Liver (tissue), 9 donors: ENCODE data around the gene CFAP251. TPM values are rescaled to one million over a fixed set of nuclear protein-coding genes. Genes with fewer than 3 reads are reported as not detected.

ENCODE experiments used
- DNase-seq: peaks from one replicate; pipeline ENCODE4 v3.0.0-alpha.2; 2017; ENCODE audit warnings: low spot score
- H3K27ac ChIP-seq, 2 donors: one replicate each; pipeline ENCODE4 v1.7.0; 2013; ENCODE audit warnings: inconsistent platforms in 2 of 2, low read length in 2 of 2, control low read depth in 1 of 2, low read depth in 1 of 2, mild to moderate bottlenecking in 1 of 2
- H3K27me3 ChIP-seq, 4 donors: one replicate each; pipeline versions ENCODE4 v1.6.1 to v1.7.0; 2013; ENCODE audit warnings: low read length in 3 of 4, inconsistent platforms in 1 of 4, mild to moderate bottlenecking in 1 of 4, moderate library complexity in 1 of 4; ENCODE audit not compliant: control insufficient read depth in 4 of 4, insufficient read depth in 4 of 4
- H3K36me3 ChIP-seq, 4 donors: one replicate each; pipeline versions ENCODE4 v1.6.1 to v1.7.0; 2013; ENCODE audit warnings: low read length in 3 of 4, mild to moderate bottlenecking in 3 of 4, low read depth in 1 of 4, moderate library complexity in 1 of 4; ENCODE audit not compliant: control insufficient read depth in 4 of 4, insufficient read depth in 3 of 4
- H3K4me1 ChIP-seq, 4 donors: one replicate each; pipeline versions ENCODE4 v1.6.1 to v1.7.0; 2013; ENCODE audit warnings: low read length in 3 of 4, mild to moderate bottlenecking in 3 of 4, moderate library complexity in 1 of 4; ENCODE audit not compliant: control insufficient read depth in 4 of 4, insufficient read depth in 4 of 4
- H3K4me3 ChIP-seq, 3 donors: one replicate each; pipeline versions ENCODE4 v1.6.1 to v1.7.0; 2013; ENCODE audit warnings: low read length in 3 of 3, control low read depth in 1 of 3, low read depth in 1 of 3, mild to moderate bottlenecking in 1 of 3
- H3K9ac ChIP-seq, 2 donors: one replicate each; pipeline ENCODE4 v1.7.0; 2013; ENCODE audit warnings: low read length in 2 of 2, mild to moderate bottlenecking in 2 of 2, moderate library complexity in 2 of 2, control low read depth in 1 of 2, low read depth in 1 of 2
- H3K9me3 ChIP-seq, 4 donors: one replicate each; pipeline versions ENCODE4 v1.6.1 to v1.7.0; 2013; ENCODE audit warnings: low read length in 3 of 4; ENCODE audit not compliant: control insufficient read depth in 4 of 4
- EGR1 ChIP-seq, 2 donors: IDR thresholded peaks; 2 replicates each; pipeline ENCODE4 v1.6.1; 2016 to 2018; ENCODE audit warnings: antibody characterized with exemption in 2 of 2, low read depth in 2 of 2
- GABPA ChIP-seq, 2 donors: IDR thresholded peaks in 1 of 2; conservative IDR thresholded peaks in 1 of 2; 2 replicates each; pipeline ENCODE4 v1.6.1; 2016; ENCODE audit warnings: antibody characterized with exemption in 2 of 2, mild to moderate bottlenecking in 1 of 2, moderate library complexity in 1 of 2
- HNF4A ChIP-seq, 2 donors: conservative IDR thresholded peaks; 2 replicates each; pipeline ENCODE4 v1.6.1; 2016; ENCODE audit warnings: antibody characterized with exemption in 2 of 2, mild to moderate bottlenecking in 2 of 2
- HNF4G ChIP-seq: IDR thresholded peaks from 2 replicates; pipeline ENCODE4 v1.6.1; 2016; ENCODE audit warnings: antibody characterized with exemption
- JUND ChIP-seq, 2 donors: IDR thresholded peaks; 2 replicates each; pipeline ENCODE4 v1.6.1; 2016; ENCODE audit warnings: antibody characterized with exemption in 2 of 2
- RAD21 ChIP-seq, 2 donors: IDR thresholded peaks; 2 replicates each; pipeline ENCODE4 v1.6.1; 2016; ENCODE audit warnings: antibody characterized with exemption in 2 of 2, mild to moderate bottlenecking in 2 of 2
- RXRA ChIP-seq, 2 donors: IDR thresholded peaks; 2 replicates each; pipeline ENCODE4 v1.6.1; 2017 to 2018; ENCODE audit warnings: antibody characterized with exemption in 2 of 2, mild to moderate bottlenecking in 1 of 2
- SP1 ChIP-seq: IDR thresholded peaks from 2 replicates; pipeline ENCODE4 v1.6.1; 2018; ENCODE audit warnings: antibody characterized with exemption, mild to moderate bottlenecking
- TAF1 ChIP-seq: conservative IDR thresholded peaks from 2 replicates; pipeline ENCODE4 v1.6.1; 2016; ENCODE audit warnings: antibody characterized with exemption, mild to moderate bottlenecking
- YY1 ChIP-seq: IDR thresholded peaks from 2 replicates; pipeline ENCODE4 v1.6.1; 2016; ENCODE audit warnings: antibody characterized with exemption, mild to moderate bottlenecking
- WGBS: extraction: QIAGEN DNeasy Blood & Tissue Kit; methylation state at CpG from one replicate; pipeline ENCODE4 v1.1.7; 2013; 5-methylcytosine and 5-hydroxymethylcytosine counted together
- polyA plus RNA-seq, 2 donors: library from polyadenylated mRNA; stranded (reverse) in 1 of 2; unstranded in 1 of 2; fragments of 200-250 nt in 1 of 2; fragments of >200 nt in 1 of 2; fragmentation: Nextera tagmentation in 1 of 2; extraction: Ambion mirVana in 1 of 2; gene quantifications; one replicate each; pipeline versions ENCODE4 v1.2.1 to v1.2.3, GENCODE V29; 2013 to 2015
- total RNA-seq, 2 donors: library from RNA; depleted of rRNA; stranded (reverse); fragments of >200 nt; gene quantifications; one replicate each; pipeline ENCODE4 v1.2.3, GENCODE V29; 2014
- TF ChIP-seq, protein P1 (sequence below): fragments of 150-350 bp; IDR thresholded peaks from 2 replicates; pipeline ENCODE4 v1.5.1; 2017; ENCODE audit warnings: improper control_type of control experiment, low read depth, low read length; ENCODE audit not compliant: missing input control
- TF ChIP-seq, protein P2 (sequence below): IDR thresholded peaks from 2 replicates; pipeline ENCODE4 v1.6.1; 2016; ENCODE audit warnings: antibody characterized with exemption, mild to moderate bottlenecking
- TF ChIP-seq, protein P3 (sequence below): IDR thresholded peaks from 2 replicates; pipeline ENCODE4 v1.6.1; 2016; ENCODE audit warnings: antibody characterized with exemption
- TF ChIP-seq, protein P4 (sequence below): IDR thresholded peaks from 2 replicates; pipeline ENCODE4 v1.6.1; 2016; ENCODE audit warnings: antibody characterized with exemption
- TF ChIP-seq, protein P5 (sequence below): IDR thresholded peaks from 2 replicates; pipeline ENCODE4 v1.6.1; 2016; ENCODE audit warnings: antibody characterized with exemption
- donor health status: healthy.
- donor health status: healthy.
- donor health status: healthy.
- donor health status: healthy.
- donor health status: healthy.

CFAP251 gene
- total and polyA plus RNA-seq, 4 donors, result 1.6 to 4.0 (median 2.0) TPM

DNA sequence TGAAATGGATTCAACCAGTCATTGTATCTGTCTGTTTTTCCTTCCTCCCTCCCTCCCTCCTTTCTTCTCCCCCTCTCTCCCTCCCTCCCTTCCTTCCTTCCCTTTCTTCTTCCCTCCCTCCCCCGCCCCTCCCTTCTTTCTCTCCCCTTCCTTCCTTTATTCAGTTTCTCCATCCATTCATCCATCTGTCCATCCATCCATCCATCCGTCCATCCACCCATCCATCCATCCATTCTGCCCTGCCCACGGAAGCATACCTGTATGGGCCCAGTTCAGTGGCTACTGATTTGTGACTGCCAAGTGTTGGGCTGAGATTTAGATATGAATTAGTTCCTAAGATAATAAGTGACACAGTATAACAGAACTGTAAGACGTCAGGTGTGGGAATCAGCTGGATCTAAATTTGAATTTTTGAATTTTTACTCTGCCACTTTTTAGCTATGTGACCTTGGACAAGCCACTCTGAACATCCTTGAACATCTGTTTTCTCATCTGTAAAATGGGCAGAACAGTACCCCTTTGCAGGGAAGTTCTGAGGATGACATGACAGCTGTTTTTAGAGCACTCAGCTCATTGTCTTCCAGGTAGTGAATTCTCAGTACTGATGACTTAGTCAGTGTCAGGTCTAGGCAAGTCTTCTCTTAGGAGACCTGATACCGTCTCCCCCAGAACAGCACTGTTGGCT, 42.9 kb downstream of the CFAP251 start:
- WGBS, result 90% methylated on average over 5 of the region's 5 CpGs
- H3K27ac ChIP-seq, result no peak overlapping the region
- no peak overlapping the region for H3K4me3 ChIP-seq
- no peak for DNase-seq
- H3K27me3 ChIP-seq, result no peaks in the 10 kb centered on the region
- H3K36me3 ChIP-seq, result no peaks in the 10 kb centered on the region
- no peak overlapping the region for H3K9ac ChIP-seq
- H3K4me1 ChIP-seq, result no peaks in the 10 kb centered on the region
- TF ChIP-seq, protein P1, sequence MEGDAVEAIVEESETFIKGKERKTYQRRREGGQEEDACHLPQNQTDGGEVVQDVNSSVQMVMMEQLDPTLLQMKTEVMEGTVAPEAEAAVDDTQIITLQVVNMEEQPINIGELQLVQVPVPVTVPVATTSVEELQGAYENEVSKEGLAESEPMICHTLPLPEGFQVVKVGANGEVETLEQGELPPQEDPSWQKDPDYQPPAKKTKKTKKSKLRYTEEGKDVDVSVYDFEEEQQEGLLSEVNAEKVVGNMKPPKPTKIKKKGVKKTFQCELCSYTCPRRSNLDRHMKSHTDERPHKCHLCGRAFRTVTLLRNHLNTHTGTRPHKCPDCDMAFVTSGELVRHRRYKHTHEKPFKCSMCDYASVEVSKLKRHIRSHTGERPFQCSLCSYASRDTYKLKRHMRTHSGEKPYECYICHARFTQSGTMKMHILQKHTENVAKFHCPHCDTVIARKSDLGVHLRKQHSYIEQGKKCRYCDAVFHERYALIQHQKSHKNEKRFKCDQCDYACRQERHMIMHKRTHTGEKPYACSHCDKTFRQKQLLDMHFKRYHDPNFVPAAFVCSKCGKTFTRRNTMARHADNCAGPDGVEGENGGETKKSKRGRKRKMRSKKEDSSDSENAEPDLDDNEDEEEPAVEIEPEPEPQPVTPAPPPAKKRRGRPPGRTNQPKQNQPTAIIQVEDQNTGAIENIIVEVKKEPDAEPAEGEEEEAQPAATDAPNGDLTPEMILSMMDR, result no peak
- TF ChIP-seq YY1, result no peak
- TF ChIP-seq, protein P2, sequence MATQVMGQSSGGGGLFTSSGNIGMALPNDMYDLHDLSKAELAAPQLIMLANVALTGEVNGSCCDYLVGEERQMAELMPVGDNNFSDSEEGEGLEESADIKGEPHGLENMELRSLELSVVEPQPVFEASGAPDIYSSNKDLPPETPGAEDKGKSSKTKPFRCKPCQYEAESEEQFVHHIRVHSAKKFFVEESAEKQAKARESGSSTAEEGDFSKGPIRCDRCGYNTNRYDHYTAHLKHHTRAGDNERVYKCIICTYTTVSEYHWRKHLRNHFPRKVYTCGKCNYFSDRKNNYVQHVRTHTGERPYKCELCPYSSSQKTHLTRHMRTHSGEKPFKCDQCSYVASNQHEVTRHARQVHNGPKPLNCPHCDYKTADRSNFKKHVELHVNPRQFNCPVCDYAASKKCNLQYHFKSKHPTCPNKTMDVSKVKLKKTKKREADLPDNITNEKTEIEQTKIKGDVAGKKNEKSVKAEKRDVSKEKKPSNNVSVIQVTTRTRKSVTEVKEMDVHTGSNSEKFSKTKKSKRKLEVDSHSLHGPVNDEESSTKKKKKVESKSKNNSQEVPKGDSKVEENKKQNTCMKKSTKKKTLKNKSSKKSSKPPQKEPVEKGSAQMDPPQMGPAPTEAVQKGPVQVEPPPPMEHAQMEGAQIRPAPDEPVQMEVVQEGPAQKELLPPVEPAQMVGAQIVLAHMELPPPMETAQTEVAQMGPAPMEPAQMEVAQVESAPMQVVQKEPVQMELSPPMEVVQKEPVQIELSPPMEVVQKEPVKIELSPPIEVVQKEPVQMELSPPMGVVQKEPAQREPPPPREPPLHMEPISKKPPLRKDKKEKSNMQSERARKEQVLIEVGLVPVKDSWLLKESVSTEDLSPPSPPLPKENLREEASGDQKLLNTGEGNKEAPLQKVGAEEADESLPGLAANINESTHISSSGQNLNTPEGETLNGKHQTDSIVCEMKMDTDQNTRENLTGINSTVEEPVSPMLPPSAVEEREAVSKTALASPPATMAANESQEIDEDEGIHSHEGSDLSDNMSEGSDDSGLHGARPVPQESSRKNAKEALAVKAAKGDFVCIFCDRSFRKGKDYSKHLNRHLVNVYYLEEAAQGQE, result no peak
- no peak for TF ChIP-seq HNF4G
- TF ChIP-seq EGR1 (IDR thresholded peaks at IDR 0.05; ENCODE audit: low read depth in 2 of 2), result no peak
- no peak for TF ChIP-seq TAF1
- H3K9me3 ChIP-seq, result no peaks in the 10 kb centered on the region

DNA sequence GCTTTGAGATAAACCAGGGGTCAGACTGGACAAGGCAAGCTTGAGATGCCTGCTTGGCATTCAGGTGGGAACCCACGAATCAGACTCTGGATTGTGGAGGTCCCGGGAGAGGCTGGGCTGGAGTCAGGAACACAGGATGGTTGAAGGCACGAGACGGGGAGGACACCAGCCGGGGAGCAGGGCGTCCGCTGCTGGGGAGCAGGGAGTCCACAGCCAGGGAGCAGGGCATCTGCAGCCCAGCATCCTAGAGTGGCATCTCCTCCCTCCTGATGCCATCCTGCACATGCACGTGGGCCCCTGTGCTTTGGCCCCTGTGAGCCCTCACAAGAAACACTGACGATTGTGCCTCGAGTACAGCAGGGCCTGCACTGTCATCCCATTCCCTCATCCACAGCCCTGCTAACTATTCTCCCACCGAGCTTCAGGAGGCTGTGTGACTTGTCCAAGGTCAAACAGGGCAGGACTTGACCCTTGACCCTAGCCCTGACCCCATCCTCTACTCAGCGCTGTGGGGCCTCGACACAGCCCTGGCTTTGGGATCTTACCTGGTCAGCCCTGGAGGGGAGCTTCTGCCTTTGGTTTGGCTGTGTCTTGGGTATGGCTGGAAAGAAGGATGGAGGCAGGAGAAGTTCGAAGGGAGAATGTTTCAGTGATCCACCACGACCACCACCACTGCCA, 45.1 kb downstream of the CFAP251 start:
- 87% methylated on average over 15 of the region's 15 CpGs for WGBS
- no peaks in the 10 kb centered on the region for H3K9me3 ChIP-seq
- no peak overlapping the region for H3K9ac ChIP-seq
- DNase-seq, result no peak
- H3K36me3 ChIP-seq, result peaks cover 0 to 2% (median 0%) of the 10 kb centered on the region in 4 donors
- H3K27ac ChIP-seq, result no peak overlapping the region
- H3K27me3 ChIP-seq, result no peaks in the 10 kb centered on the region
- no peaks in the 10 kb centered on the region for H3K4me1 ChIP-seq
- no peak overlapping the region for H3K4me3 ChIP-seq
- no peak for TF ChIP-seq RXRA (IDR thresholded peaks at IDR 0.05)
- no peak for TF ChIP-seq YY1
- TF ChIP-seq GABPA (IDR thresholded peaks at IDR 0.05 in 1 of 2, conservative IDR thresholded peaks at IDR 0.05 in 1 of 2), result no peak
- no peak for TF ChIP-seq SP1
- TF ChIP-seq, protein P1, result no peak
- TF ChIP-seq, protein P3, sequence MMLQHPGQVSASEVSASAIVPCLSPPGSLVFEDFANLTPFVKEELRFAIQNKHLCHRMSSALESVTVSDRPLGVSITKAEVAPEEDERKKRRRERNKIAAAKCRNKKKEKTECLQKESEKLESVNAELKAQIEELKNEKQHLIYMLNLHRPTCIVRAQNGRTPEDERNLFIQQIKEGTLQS, result no peak
- TF ChIP-seq RAD21 (IDR thresholded peaks at IDR 0.05), result no peak
- no peak for TF ChIP-seq JUND (IDR thresholded peaks at IDR 0.05)
- TF ChIP-seq, protein P4, sequence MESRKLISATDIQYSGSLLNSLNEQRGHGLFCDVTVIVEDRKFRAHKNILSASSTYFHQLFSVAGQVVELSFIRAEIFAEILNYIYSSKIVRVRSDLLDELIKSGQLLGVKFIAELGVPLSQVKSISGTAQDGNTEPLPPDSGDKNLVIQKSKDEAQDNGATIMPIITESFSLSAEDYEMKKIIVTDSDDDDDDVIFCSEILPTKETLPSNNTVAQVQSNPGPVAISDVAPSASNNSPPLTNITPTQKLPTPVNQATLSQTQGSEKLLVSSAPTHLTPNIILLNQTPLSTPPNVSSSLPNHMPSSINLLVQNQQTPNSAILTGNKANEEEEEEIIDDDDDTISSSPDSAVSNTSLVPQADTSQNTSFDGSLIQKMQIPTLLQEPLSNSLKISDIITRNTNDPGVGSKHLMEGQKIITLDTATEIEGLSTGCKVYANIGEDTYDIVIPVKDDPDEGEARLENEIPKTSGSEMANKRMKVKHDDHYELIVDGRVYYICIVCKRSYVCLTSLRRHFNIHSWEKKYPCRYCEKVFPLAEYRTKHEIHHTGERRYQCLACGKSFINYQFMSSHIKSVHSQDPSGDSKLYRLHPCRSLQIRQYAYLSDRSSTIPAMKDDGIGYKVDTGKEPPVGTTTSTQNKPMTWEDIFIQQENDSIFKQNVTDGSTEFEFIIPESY, result no peak
- TF ChIP-seq TAF1, result no peak
- TF ChIP-seq HNF4G, result no peak
- no peak for TF ChIP-seq HNF4A (conservative IDR thresholded peaks at IDR 0.05)
- TF ChIP-seq EGR1 (IDR thresholded peaks at IDR 0.05; ENCODE audit: low read depth in 2 of 2), result no peak
- TF ChIP-seq, protein P2, result no peak
- TF ChIP-seq, protein P5, sequence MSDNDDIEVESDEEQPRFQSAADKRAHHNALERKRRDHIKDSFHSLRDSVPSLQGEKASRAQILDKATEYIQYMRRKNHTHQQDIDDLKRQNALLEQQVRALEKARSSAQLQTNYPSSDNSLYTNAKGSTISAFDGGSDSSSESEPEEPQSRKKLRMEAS, result no peak
